Spleen (tissue), 11 donors: Measurements from ENCODE around the gene DMWD. TPM values are rescaled to one million over a fixed set of nuclear protein-coding genes. Genes with fewer than 3 reads are reported as not detected.
A peak's percentile ranks its signal among the peaks of the same experiment; 100 is the strongest.

ENCODE experiments used
- DNase-seq: peaks from one replicate; pipeline ENCODE4 v3.0.0-alpha.2; 2020
- H3K27ac ChIP-seq, 8 donors: fragments of 200-600 bp; sonication (generic) in 7 of 8; 1 replicate in 4 of 8; 2 replicates in 4 of 8; pipeline versions ENCODE4 v1.5.0 to v1.8.0; 2016 to 2021; ENCODE audit warnings: inconsistent platforms in 4 of 8, mild to moderate bottlenecking in 4 of 8, moderate library complexity in 1 of 8
- H3K27me3 ChIP-seq, 7 donors: fragments of 200-600 bp; sonication (generic) in 6 of 7; replicated peaks in 1 of 7; 1 replicate in 4 of 7; 2 replicates in 3 of 7; pipeline versions ENCODE4 v1.5.0 to v1.8.0; 2016 to 2021; ENCODE audit warnings: inconsistent platforms in 3 of 7, mild to moderate bottlenecking in 1 of 7
- H3K36me3 ChIP-seq, 6 donors: fragments of 200-600 bp; sonication (generic) in 5 of 6; 1 replicate in 4 of 6; 2 replicates in 2 of 6; pipeline versions ENCODE4 v1.5.0 to v1.8.0; 2016 to 2021; ENCODE audit warnings: inconsistent platforms in 2 of 6
- H3K4me1 ChIP-seq, 6 donors: fragments of 200-600 bp; sonication (generic) in 5 of 6; 1 replicate in 3 of 6; 2 replicates in 3 of 6; pipeline versions ENCODE4 v1.5.0 to v1.8.0; 2016 to 2021; ENCODE audit warnings: inconsistent platforms in 3 of 6
- H3K4me3 ChIP-seq, 8 donors: fragments of 200-600 bp; sonication (generic) in 7 of 8; 1 replicate in 4 of 8; 2 replicates in 4 of 8; pipeline versions ENCODE4 v1.5.0 to v1.8.0; 2016 to 2021; ENCODE audit warnings: inconsistent platforms in 4 of 8, mild to moderate bottlenecking in 4 of 8, moderate library complexity in 2 of 8
- H3K9me3 ChIP-seq, 8 donors: fragments of 200-600 bp; sonication (generic) in 7 of 8; 1 replicate in 4 of 8; 2 replicates in 4 of 8; pipeline versions ENCODE4 v1.5.0 to v1.8.0; 2016 to 2021; ENCODE audit warnings: inconsistent platforms in 4 of 8
- POLR2A ChIP-seq, 3 donors: fragments of 450-650 bp; IDR thresholded peaks; one replicate each; pipeline ENCODE4 v1.5.1; 2017; ENCODE audit warnings: antibody characterized with exemption in 3 of 3, mild to moderate bottlenecking in 1 of 3
- POLR2AphosphoS5 ChIP-seq, 3 donors: sonication (generic); formaldehyde crosslinking; IDR thresholded peaks; one replicate each; pipeline ENCODE4 v1.5.1; 2017; ENCODE audit warnings: antibody characterized with exemption in 3 of 3
- whole genome bisulfite sequencing, 5 donors: extraction: QIAGEN DNeasy Blood & Tissue Kit in 3 of 5; methylation state at CpG; one replicate each; pipeline versions ENCODE4 v1.1.5 to v1.1.7; 2013 to 2018; 5-methylcytosine and 5-hydroxymethylcytosine counted together
- intact Hi-C: fragments of 100-400 bp; cut with DNase I; formaldehyde crosslinking; loops from one replicate; pipeline ENCODE4 v1.15.0; 2023; ENCODE audit warnings: low total_unique reads
- polyA plus RNA-seq, 3 donors: library from polyadenylated mRNA; stranded (reverse); fragments of 200-250 nt; gene quantifications; one replicate each; pipeline ENCODE4 v1.2.1, GENCODE V29; 2013
- total RNA-seq, 7 donors: library from RNA; depleted of rRNA in 3 of 7; stranded (reverse); fragments of >200 nt in 3 of 7; fragmentation: NEBNext Ultra II Directional in 4 of 7; extraction: Animal tissue kit (Norgen Biotek cat#: 25700) in 4 of 7; gene quantifications; one replicate each; pipeline versions ENCODE4 v1.1.0 to v1.2.1, GENCODE V29; 2016 to 2021
- TF ChIP-seq, protein P1 (sequence below), 11 experiments: fragments of 200-600 bp in 7 of 11; fragments of 450-650 bp in 4 of 11; sonication (generic) in 4 of 11; IDR thresholded peaks in 8 of 11; conservative IDR thresholded peaks in 3 of 11; 1 replicate in 7 of 11; 2 replicates in 4 of 11; pipeline versions ENCODE4 v1.4.0 to v1.8.0; 2016 to 2021; ENCODE audit warnings: antibody characterized with exemption in 11 of 11, inconsistent platforms in 4 of 11, mild to moderate bottlenecking in 1 of 11
- donor health status: healthy with polysubstance abuse.
- donor health status: DM: no; HTN: no; CAD: no; lungs with moderate emphysema.
- donor health status: DM: no; HTN: no; CAD: no.
- donor health status: Bipolar disorder and iron deficiency.
- donor health status: healthy.
- donor health status: DM: no; HTN: no; CAD: no.
- donor health status: DM: yes; HTN: yes; CAD: no.

DMWD gene
- total and polyA plus RNA-seq, 10 donors = 6.4 to 57.0 (median 42.6) TPM

GRCh38 chr19:45791744-45792469, 738 bp downstream of the DMWD start:
- TF ChIP-seq POLR2A (IDR thresholded peaks at IDR 0.05) = no peak
- no peak for TF ChIP-seq POLR2AphosphoS5 (IDR thresholded peaks at IDR 0.05)
- TF ChIP-seq, protein P1, sequence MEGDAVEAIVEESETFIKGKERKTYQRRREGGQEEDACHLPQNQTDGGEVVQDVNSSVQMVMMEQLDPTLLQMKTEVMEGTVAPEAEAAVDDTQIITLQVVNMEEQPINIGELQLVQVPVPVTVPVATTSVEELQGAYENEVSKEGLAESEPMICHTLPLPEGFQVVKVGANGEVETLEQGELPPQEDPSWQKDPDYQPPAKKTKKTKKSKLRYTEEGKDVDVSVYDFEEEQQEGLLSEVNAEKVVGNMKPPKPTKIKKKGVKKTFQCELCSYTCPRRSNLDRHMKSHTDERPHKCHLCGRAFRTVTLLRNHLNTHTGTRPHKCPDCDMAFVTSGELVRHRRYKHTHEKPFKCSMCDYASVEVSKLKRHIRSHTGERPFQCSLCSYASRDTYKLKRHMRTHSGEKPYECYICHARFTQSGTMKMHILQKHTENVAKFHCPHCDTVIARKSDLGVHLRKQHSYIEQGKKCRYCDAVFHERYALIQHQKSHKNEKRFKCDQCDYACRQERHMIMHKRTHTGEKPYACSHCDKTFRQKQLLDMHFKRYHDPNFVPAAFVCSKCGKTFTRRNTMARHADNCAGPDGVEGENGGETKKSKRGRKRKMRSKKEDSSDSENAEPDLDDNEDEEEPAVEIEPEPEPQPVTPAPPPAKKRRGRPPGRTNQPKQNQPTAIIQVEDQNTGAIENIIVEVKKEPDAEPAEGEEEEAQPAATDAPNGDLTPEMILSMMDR (IDR thresholded peaks at IDR 0.05 in 8 of 11, conservative IDR thresholded peaks at IDR 0.05 in 3 of 11) = no peak
- Histone ChIP-seq H3K4me3 (peak overlapping the region; percentile 60 to 88 (median 69)), H3K36me3 (peaks cover 0 to 41% (median 34%) of the 10 kb centered on the region in 6 donors), H3K27me3 (peaks cover 0 to 76% (median 4%) of the 10 kb centered on the region in 7 donors), H3K9me3 (no peaks in the 10 kb centered on the region), H3K4me1 (peaks cover 18 to 41% (median 30%) of the 10 kb centered on the region in 6 donors), H3K27ac (peak overlapping the region in 7 of 8 donors; percentile 61 to 91 (median 83))
- WGBS, 5 donors = 6 to 13% (median 7%) methylated on average over 11 to 31 of the region's 31 CpGs
- intact Hi-C loops = no loop called here
- DNase-seq = no peak

DNA sequence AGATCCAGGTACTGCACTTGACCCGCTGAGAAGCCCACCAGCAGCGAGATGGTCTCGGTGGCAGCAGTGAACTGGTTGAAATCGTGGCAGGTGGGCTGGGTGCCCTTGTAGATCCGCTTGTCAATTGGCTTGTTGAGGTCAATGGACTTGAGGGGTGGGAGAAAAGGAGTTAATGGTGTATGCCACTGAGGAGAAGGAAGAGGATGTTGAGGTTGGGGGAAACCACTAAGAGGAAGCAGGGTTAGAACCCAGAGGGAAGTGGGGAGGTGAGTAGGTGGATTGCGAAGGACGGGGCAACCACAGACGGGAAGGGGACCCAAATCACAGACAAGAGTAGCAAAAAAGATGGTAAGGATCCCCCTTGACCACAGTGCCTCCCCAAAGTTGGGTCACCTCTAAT, 1.7 kb downstream of the DMWD start:
- peak overlapping the region in 3 of 8 donors; percentile 19 to 88 (median 60) for H3K4me3 ChIP-seq

GRCh38 chr19:45789035-45789786, 3.4 kb downstream of the DMWD start:
- H3K4me1 ChIP-seq = peaks cover 18 to 49% (median 37%) of the 10 kb centered on the region in 6 donors
- peaks cover 0 to 65% (median 51%) of the 10 kb centered on the region in 6 donors for H3K36me3 ChIP-seq
- no peaks in the 10 kb centered on the region for H3K9me3 ChIP-seq
- DNase-seq = no peak
- H3K27me3 ChIP-seq = peaks cover 0 to 74% (median 0%) of the 10 kb centered on the region in 7 donors
- no peak overlapping the region for H3K4me3 ChIP-seq
- TF ChIP-seq, protein P1 (IDR thresholded peaks at IDR 0.05 in 8 of 11, conservative IDR thresholded peaks at IDR 0.05 in 3 of 11) = no peak
- TF ChIP-seq POLR2A (IDR thresholded peaks at IDR 0.05) (no peak), POLR2AphosphoS5 (IDR thresholded peaks at IDR 0.05) (no peak)
- intact Hi-C loops = no loop called here
- no peak overlapping the region for H3K27ac ChIP-seq
- WGBS, 5 donors = 93 to 95% (median 94%) methylated on average over 15 of the region's 15 CpGs

More for the DNA sequence above, 1.7 kb downstream of the DMWD start:
- Histone ChIP-seq H3K4me1 (peaks cover 18 to 41% (median 30%) of the 10 kb centered on the region in 6 donors), H3K36me3 (peaks cover 0 to 50% (median 44%) of the 10 kb centered on the region in 6 donors), H3K27ac (peak overlapping the region in 2 of 8 donors; percentile 83 to 85), H3K9me3 (no peaks in the 10 kb centered on the region), H3K27me3 (peaks cover 0 to 76% (median 0%) of the 10 kb centered on the region in 7 donors)
- 31 to 37% (median 33%) methylated on average over 8 of the region's 8 CpGs for WGBS, 5 donors
- intact Hi-C loops = no loop called here
- DNase-seq = peak; percentile 80
- TF ChIP-seq POLR2A (IDR thresholded peaks at IDR 0.05) (no peak), POLR2AphosphoS5 (IDR thresholded peaks at IDR 0.05) (peak in 1 of 3 donors; percentile 84)

DNA sequence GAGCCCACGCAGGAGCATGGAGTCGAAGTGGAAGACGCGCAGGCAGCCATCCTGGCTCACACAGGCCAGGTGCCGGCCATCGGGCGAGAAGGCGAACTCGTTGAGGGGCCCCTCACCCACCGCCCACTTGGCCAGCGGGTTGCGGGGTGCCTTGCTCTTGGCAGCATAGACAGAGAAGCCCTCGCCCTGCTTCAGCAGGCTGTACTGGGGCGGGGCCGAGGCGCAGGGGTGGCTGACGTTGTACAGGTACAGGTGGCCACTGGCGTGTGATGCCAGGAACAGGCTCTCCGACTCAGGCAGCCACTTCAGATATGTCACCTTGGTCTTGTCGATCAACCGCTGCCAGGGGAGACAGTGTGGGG, 6.1 kb downstream of the DMWD start:
- Histone ChIP-seq H3K9me3 (no peaks in the 10 kb centered on the region), H3K4me3 (no peak overlapping the region), H3K27me3 (peaks cover 0 to 82% (median 0%) of the 10 kb centered on the region in 7 donors), H3K36me3 (peaks cover 0 to 72% (median 51%) of the 10 kb centered on the region in 6 donors), H3K4me1 (peaks cover 12 to 56% (median 36%) of the 10 kb centered on the region in 6 donors), H3K27ac (no peak overlapping the region)
- intact Hi-C loops = no loop called here
- no peak for DNase-seq
- WGBS, 5 donors = 93 to 97% (median 93%) methylated on average over 8 to 21 of the region's 21 CpGs
- TF ChIP-seq POLR2AphosphoS5 (IDR thresholded peaks at IDR 0.05) = peak in 1 of 3 donors; percentile 6
- TF ChIP-seq, protein P1 (IDR thresholded peaks at IDR 0.05 in 8 of 11, conservative IDR thresholded peaks at IDR 0.05 in 3 of 11) = no peak
